Activated T-cell treated with anti-CD3 and anti-CD28 coated beads for 48 hours (primary cell): ENCODE measurements around the gene GALNT9.
"Not testable (repeated sequence)": the region's sequence is repeated elsewhere in the genome, so short reads cannot be mapped to it uniquely, and the experiment has no call there.

Experiments
- DNase-seq: peaks from one replicate; pipeline ENCODE4 v3.0.0-alpha.2; 2020; ENCODE audit warnings: low read depth

The GALNT9 gene

DNA sequence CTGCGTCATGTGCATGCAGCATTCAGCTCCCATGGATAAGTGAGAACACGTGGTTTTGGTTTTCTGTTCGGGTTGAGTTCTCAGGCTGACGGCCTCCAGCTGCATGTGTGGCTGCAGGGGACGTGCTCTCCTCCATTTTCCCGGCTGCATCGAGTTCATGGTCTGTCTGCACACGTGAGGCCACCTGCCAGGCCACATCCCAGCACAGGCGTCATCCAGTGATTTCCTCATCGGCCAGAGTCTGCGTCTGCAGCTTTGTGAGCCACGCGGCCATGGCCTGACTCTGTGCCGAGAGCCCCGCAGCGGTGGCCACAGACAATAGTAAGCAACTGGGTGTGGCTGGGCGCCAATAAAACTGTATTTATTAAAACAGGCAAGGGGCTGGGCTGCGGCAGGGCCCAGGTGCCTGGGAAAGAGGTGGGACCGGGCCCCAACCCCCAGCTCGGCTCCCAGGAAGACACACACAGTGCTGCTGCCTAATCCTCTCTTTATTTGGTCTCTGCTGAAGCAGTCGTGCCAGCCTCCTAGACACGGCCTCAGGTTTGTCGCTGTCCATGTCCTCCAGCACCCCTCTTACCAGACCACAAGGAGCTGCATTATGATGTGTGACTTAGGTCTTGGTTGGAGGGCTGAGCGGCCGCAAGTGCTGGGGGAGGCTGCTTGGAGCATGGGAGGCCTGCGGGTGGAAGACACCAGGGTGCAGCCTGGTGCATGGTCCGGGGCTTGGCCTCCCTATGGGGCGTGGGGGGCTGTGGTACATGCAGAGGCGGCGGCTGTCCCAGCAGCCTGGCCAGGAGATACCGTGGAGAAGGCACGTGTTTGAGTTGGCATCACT is 133.1 kb downstream of the GALNT9 start:
- DNase-seq = no peak

DNA sequence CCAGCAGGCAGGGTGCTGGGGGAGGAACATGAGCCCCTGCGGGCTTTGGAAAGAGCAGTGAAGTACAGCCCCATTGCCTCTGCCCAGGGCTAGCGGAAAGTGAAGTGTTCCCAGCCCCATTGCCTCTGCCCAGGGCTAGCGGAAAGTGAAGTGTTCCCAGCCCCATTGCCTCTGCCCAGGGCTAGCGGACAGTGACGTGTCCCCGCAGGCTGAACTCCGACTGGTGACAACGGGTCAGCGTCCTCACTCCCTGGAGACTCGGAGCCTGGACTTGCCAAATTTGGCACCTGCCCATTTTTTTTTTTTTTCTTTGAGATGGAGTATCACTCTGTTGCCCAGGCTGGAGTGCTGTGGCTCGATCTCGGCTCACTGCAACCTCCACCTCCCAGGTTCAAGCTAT is 134.1 kb downstream of the GALNT9 start:
- DNase-seq = not testable (repeated sequence)

DNA sequence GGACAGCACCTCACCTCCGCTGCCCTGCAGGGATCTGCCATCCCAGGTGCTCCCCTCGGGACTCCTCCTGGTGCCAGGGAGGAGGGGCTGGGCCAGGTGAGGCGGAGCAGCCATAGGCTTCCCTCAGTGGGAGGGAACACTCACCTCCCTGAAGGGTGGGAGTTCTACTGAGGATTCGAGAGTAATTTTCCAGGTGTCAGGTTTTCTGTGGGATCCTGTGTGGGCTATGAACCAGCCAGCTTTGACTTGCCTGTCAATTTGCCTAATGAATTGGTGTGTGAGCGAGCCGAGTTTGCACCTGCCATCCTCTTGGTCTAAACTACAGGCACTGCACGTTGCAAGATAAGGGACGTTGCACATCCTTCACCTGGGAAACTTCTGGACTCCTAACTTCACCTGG is 134.8 kb downstream of the GALNT9 start:
- no peak for DNase-seq

DNA sequence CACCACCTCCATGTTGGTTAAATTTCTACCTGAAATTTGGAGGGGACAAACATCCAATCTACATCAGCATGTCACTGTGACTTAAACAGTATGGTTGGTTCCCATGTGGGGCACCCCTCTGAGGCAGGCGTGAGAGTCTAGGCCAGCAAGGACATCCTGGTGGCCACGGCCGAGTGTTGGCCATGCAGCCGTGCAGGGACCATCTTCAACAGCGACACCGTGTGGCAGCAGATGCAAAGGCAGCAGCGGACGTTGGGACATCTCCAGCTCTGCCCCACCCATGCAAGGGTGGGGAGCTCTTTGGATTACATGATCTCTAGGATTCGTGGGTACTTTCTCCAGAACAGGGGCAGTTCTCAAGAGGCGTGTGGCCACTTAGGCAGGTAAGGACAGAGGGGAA is 135.3 kb downstream of the GALNT9 start:
- DNase-seq = no peak

DNA sequence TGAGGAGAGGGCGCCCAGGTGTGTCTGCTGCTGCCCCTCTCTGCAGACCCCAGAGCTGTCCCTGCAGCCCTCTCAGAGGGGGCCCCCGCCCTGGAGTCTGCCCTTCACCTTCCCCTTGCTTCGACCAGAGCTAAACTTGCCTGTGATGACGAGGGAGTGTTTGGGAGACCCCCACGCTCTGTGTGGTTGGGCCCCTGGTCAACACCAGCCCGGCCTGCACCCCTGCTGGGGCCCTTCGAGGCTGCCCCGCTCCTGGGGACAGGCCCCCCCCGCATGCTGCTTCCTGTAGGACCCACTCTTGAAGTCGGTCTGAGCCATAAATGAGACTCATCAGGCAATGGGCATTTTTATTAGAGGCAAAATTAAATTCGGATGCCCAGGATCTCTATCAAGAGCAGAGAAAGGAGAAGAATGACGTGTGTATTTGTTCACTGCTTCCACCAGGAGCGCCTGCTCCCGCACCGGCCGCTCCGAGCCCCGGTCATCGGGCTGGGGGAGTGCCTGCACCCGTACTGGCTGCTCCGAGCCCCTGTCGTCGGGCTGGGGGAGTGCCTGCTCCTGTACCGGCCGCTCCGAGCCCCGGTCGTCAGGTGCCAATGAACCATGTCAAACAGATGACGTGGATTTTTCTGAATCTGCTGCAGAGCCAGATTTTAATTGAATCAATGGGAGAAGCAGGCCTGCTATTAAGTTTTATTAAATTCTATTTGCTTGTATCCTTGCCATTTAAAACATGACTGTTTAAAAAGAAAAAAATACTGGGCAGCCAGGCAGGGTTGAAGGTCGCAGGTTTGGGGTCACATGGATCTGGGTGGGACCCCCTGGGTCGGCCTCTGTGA is 137.5 kb downstream of the GALNT9 start:
- DNase-seq = no peak

DNA sequence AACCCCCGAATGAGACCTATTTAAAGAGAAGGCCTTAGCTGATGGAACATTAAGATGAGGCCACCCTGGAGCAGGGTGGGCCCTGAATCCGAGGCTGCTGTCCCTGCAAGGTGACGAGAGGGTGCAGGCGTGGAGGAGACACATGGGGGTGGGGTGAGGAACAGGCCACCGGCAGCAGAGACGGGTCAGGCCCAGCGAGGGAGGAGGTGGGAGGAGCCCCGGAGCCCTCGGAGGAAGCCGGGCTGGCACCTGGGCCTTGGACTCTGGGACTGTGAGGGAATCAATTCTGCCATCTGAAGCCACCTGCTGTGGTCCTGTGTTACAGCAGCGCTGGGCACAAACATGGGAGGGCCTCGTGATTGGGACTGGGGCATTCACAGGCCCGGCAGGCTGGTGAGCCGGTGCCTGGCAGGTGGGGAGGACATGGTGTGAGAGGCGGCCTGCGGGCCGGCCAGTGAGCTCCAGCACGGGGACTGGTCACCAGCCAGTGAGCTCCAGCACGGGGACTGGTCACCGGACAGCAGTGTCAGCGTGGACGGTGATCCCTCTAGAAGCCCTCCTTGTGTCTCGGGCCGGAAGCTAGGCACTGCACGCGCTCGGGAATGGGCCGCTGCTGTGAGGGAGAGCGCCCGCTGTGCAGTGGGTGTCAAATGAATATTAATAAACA is 138.4 kb downstream of the GALNT9 start:
- no peak for DNase-seq

DNA sequence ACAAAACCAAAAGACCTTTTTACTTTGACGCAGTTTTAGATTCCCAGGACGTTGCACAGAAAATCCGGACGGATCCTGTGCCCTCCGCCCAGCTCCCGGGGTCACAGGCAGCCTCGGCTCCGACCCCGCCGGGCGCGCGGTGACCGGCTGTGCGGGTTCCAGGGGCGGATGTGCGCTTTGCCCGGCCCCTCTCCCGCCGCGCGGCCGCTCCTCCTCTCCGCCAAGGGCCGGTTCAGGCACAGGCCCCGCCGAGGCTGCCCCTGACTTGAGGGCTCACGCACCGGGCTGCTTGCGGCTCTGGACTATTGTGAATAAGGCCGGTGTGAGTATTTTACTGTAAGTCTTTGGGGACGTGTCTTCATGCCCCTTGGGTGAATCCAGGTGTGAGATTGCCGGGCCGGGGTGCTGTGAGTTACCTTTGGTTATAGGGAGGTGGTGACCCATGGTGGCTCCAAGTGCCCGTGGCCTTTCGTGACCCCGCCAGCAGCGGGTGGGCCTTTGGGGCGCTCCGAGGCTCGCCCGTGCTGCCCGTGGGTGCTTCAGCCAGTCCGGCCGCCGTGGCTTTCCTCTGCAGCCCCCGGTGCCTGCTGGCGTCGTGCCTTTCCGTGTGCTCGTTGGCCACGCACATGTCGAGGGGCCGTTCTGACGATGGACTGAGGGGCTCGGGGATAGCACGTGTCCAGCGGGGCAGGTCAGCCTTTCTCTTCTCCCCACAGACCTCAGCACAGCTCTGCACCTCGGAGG is 139.2 kb downstream of the GALNT9 start:
- no peak for DNase-seq

DNA sequence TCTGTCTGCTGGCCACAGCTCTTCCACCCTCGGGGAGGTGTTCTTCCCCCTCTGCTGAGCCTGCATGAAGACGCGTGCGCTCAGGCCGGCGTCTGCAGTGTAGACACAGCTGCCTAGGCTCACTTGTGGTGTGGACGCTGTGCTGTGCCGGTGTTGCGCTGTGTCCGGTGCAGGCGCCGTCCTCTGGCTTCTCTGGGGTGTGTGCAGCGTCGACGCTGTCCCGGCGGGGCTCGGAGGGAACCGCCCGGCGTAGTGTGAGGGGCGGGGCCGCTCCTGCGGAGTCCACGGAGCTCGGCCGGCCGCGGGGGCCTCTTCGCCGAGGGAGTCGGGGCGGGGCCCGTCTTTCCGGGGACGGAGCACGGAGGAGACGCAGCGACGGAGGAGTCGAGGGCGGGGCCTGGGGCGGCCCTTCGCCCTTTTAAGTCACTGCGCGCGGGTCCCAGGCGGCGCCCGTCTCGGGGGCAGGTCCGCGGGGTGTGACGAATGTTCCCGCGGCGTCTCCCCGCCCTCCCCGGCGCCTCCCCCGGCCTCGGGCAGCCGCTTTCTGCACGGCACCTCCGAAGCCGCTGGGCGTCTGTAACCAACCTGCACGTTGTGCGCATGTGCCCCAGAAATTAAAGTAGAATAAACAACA is 139.9 kb downstream of the GALNT9 start:
- DNase-seq = peak; percentile 94

DNA sequence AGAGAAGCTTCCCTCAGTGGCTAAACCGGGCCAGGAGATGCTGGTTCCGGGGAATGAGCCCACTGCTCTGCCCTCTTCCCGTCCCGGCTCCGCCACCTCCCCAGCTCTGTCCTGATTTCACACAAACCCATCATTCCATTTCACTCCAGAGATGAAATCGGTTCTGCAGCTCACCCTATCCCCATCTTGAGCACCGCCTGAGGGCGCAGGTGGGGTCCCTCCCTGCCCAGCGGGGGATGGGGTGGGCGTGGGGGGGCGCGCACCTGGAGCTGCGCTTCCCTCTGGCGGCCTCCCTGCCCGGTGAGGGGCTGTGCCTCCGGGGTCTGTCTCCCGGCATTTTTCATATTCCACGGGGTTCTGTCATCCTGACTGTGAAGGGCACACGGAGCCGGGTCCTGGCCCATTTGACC is 140.5 kb downstream of the GALNT9 start:
- DNase-seq = no peak

DNA sequence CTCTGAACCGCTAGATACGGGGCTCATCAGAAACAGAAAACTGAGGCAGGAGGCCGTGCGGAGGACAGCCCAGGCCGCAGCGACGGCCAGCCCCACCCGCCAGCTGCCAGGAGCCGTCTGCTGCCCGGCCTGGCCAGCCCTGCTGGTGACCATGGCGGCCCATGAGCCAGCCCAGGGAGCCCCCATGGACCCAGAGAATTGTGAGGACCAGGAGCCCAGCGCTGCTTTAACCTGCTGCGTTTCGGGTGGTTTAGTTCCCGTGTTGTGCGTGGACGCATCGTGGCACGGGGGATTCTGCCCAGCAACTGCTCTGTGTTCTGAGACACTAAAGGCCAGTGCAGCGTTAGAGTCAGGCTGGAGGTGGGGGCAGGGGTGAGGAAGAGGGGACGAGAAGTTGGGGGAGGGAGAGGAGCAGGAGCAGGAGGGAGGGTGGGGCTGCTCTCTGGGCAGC is 140.9 kb downstream of the GALNT9 start:
- no peak for DNase-seq

DNA sequence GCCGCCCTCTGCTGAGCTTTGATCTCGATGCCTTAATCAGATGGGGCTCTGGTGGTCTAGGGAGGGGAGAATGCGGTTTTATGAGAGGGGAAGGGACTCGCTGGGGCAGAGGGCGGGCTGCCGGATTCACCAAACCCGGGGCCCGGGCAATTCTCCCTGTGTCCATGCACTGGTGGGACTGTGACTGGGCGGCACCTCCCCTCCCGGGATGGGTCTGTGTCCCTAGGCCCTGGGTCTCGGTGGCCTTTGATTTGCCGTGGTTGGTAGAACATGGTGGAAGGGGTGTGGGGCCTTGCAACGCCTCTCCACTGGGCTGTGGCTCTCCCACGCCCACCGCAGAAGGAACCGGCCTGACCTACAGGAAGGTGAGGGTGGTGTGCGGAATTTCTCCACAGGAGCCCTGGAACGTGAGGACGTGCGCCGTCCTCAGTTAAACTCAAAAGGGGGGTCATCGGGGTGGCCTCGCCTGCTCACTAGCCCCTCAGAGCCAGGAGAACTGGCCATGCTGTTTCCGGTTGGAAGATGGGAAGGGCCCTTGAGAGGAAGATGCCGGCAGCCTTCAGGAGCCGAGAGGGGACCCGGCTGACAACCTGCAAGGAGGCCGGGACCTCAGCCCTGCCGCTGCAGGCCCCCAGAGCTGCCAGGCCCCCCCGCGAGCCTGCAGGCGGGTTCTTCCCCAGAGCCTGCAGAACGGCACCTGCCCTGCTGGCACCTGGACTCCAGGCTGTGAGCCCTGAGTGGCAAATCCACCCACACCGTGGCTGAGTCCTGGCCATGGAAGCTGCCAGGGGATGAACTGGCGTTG is 141.5 kb downstream of the GALNT9 start:
- DNase-seq = no peak

DNA sequence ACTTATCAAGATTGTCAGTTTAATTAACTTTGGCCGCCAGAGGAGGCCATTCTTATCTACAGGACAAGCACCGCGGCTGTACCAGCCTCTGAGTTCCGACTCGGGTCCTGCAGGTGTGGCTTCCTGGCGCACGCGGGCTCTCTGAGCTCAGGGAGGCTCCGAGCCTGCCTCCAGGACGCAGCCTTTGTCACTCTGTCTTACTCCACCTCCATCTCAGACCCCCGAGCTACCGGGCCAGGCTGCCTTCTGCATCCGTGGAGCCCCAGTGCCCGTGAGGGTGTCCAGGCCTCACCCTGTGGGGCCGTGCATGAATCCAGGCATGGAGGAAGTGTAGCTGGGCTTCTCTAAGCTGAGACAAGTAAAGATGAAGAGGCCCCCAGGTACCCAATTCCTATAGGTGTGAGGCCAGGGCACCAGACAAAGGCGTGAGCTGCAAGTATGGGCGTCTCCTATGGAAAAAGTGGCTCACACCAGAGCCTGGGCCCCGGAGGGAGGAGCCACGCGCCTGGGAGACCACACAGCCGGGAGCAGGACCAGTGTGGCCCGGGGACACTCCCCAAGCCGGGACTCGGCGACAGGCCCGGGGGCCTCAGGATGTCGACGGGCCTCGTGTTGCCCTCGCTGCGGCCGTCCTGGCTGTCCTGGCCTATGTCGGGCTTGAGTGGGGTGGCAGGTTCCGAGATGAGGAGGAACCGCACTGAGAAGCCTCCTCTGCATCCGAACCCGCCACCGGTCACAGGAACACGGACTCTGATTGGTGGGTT is 142.3 kb downstream of the GALNT9 start:
- no peak for DNase-seq

DNA sequence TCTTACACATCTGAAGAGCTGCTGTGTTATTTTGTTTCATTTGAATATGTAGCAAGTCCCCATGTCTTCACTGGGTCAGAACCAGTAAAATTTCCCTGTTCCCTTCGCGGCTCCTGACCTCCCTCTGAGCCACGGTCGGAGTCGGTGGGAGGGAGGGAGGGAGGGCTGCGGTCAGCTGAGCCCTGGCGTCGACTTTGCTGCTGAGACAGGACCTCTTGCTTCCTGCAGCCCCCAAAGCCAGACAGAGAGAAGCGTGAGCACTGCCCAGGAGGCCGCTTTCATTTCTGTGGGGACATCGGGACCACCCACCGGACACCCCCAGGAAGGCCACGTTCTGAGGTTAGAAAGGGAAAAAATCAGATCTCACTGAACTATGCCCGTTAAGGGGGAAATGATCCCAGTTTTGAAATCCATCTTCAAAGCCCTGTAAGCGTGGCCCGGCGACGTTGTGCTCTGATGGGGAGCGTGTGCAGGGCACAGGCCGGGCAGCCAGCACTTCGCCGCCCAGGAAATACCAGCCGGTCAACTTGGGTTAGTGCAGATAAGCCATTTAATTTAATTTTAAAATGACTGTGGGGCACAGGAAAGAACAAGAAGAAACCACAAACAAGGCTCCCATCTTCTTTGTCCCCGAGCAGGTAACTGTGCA is 143.1 kb downstream of the GALNT9 start:
- DNase-seq = no peak

DNA sequence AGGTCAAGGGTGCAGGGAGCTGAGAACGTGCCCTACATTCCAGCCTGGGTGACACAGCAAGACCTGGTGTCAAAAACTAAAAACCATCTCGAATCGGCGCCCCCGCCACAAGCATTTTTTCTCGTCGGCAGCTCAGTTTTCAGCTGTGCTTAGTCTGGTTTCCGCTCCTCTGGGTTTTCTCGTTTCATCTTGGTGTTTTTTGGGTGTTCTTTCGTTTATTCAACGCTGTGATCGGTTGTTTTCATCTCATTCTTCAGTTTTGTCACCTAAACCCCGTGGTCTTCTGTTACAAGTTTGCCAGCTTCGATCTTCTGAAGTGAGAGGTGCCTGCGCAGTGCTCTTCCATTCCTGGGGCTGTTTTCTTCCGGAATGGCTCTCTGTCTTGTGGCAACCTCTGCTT is 143.7 kb downstream of the GALNT9 start:
- DNase-seq = no peak

DNA sequence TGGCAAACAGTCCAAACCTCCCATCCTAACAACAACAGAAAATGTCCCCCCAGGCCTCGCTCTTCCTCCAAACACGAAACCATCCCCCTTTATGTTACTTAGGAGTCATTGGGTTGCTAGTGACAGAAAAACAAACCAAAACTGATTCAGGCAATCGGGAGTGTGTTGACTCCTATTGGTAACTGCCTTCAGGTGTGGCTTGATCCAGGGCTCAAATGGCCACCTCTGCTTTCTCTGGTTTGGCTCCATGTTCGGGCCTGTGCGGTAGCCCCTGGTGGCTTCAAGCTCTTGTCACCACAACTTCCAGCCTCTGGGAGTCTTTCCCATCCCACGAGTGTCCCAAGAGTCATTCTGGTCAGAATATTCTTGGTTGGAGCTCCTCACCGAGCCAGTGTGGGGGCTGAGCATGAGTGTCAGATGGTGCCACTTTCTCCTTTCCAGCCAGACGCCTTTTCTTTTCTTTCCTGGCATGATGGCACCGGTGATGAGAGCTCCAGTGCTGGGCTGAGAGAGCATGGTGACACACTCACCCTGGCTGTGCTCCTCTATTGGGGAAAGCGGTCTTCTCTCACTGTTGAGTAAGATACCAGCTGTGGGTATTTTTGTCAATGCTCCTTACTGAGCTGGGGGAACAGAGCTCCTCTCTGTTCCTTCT is 146.6 kb downstream of the GALNT9 start:
- no peak for DNase-seq

DNA sequence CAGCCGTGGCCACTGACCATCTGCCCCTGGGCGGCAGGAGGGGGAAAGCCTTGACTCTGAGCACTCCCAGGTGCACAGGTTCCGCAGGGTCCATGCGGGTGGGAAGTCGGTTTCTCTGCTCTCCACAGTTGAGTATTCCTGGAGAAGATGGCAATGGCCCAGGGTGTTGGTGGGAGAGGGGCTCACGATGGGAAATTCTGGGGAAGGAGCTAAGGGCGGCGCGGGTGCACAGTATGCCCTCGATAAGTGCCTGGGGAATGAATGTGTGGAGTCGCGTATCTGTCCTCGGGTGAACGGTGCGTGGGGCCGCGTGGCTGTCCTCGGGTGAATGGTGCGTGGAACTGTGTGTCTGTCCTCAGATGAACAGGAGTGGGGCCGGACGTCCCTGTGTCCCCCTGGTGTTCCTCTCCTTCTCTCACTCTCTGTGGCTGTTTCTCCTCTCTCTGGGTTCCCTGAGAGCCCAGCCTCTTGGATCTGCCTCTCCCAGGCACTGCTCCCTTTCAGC is 147.1 kb downstream of the GALNT9 start:
- DNase-seq = no peak

DNA sequence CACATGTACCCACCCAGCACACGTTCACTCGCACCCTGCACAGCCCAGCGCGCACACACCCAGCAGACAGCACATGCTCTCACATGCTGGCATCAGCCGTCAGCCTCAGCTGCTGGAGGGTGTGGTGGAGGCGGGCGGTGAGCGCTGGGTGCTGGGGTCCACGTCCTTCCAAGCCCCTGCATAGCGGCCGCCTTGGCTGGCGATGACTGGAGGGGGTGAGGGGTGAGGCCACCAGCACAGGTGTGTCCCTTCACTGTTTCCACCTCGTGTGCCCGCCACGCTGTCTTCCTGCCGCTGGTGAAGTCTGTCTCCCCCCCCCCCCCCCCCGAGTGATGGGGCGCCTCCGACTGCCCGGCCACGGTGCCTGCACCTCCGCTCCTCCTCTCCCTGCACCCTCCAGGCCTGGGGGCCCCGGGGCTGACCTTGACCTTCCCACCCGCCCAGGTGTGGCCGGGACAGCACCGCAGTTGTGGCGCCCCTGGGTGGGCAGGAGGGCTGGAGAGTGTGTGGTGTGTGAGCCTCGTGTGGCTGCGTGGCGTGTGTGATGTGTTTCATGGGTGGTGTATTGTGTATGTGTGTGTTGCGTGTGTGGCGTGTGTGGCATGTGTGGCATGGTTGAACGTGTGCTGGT is 147.7 kb downstream of the GALNT9 start:
- no peak for DNase-seq
